Measurements from ENCODE around the gene RSL1D1.
"Not testable (repeated sequence)": the region's sequence is repeated elsewhere in the genome, so short reads cannot be mapped to it uniquely, and the experiment has no call there.

- not testable (repeated sequence) for TF ChIP-seq EZH2phosphoT487 (IDR thresholded peaks at IDR 0.05; ENCODE audit: borderline replicate concordance, low read depth); CTCF (IDR thresholded peaks at IDR 0.05); POLR2AphosphoS5 (IDR thresholded peaks at IDR 0.05; ENCODE audit: low read depth, low read length); RFX5 (IDR thresholded peaks at IDR 0.05; ENCODE audit: low read length)
These were observed 25.7 kb downstream of the RSL1D1 start for GRCh38 chr16:11825520-11826165.
